ENCODE measurements around the gene SKP1.

- TF ChIP-seq CTCF (IDR thresholded peaks at IDR 0.05; ENCODE audit: insufficient read depth, low read depth, low read length): no peak
- no peak for TF ChIP-seq EZH2 (IDR thresholded peaks at IDR 0.05; ENCODE audit: insufficient read depth, low read length)
Measured at GRCh38 chr5:134204575-134204974, 27.8 kb upstream of the SKP1 start.
